Right atrium auricular region (tissue), 2 donors: ENCODE data around the gene MPC1. TPM values are rescaled to one million over a fixed set of nuclear protein-coding genes. Genes with fewer than 3 reads are reported as not detected.

Experiments
- DNase-seq: peaks from one replicate; pipeline ENCODE4 v3.0.0-alpha.2; 2019; ENCODE audit warnings: low spot score
- H3K27ac ChIP-seq, 2 donors: fragments of 200-600 bp; sonication (generic); 1 replicate in 1 of 2; 2 replicates in 1 of 2; pipeline ENCODE4 v1.5.1; 2016 to 2019
- H3K27me3 ChIP-seq, 2 donors: fragments of 200-600 bp; sonication (generic); one replicate each; pipeline versions ENCODE4 v1.5.1 to v1.6.0; 2017 to 2019
- H3K36me3 ChIP-seq: fragments of 200-600 bp; sonication (generic); one replicate; pipeline ENCODE4 v1.5.1; 2016
- H3K4me1 ChIP-seq, 2 donors: fragments of 200-600 bp; sonication (generic); one replicate each; pipeline versions ENCODE4 v1.5.1 to v1.6.0; 2017 to 2019
- H3K4me3 ChIP-seq, 2 donors: fragments of 200-600 bp; sonication (generic); 1 replicate in 1 of 2; 2 replicates in 1 of 2; pipeline ENCODE4 v1.5.1; 2017 to 2019; ENCODE audit warnings: mild to moderate bottlenecking in 1 of 2, moderate library complexity in 1 of 2
- H3K9me3 ChIP-seq, 2 donors: fragments of 200-600 bp; sonication (generic); one replicate each; pipeline ENCODE4 v1.5.1; 2019
- total RNA-seq, 2 donors: library from RNA; depleted of rRNA; stranded (reverse); fragments of >200 nt; gene quantifications; one replicate each; pipeline ENCODE4 v1.1.0, GENCODE V29; 2016
- TF ChIP-seq, protein P1 (sequence below), 2 donors: fragments of 200-600 bp; sonication (generic); IDR thresholded peaks; one replicate each; pipeline ENCODE4 v1.5.1; 2019; ENCODE audit warnings: antibody characterized with exemption in 2 of 2

MPC1 gene
- total RNA-seq, 2 donors from 2014 or later: 250 to 616 TPM

DNA sequence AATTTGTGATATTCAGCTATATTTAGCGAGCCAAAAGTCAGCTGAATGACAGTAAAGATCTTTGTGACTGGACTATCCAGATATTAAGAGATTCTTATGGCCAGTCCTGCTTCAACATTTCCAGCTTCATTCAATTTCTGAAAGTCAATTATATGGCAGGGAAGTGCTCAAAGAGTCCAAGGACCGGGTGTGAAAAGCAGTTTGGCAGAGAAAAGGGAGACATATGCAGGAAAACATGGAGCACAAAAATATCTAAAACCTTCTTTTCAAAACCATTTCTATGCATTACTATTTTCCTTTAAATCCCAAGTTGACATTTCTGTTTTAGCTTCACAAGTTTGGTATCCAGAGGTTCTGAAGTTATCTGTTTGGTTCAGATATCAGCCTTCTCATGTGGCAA lies 5.0 kb downstream of the MPC1 start:
- no peak overlapping the region for H3K27ac ChIP-seq
- peaks cover 0 to 21% of the 10 kb centered on the region in 2 donors for H3K4me1 ChIP-seq
- no peak overlapping the region for H3K4me3 ChIP-seq
- DNase-seq: no peak
- H3K9me3 ChIP-seq: no peaks in the 10 kb centered on the region
- H3K27me3 ChIP-seq: no peaks in the 10 kb centered on the region
- TF ChIP-seq, protein P1, sequence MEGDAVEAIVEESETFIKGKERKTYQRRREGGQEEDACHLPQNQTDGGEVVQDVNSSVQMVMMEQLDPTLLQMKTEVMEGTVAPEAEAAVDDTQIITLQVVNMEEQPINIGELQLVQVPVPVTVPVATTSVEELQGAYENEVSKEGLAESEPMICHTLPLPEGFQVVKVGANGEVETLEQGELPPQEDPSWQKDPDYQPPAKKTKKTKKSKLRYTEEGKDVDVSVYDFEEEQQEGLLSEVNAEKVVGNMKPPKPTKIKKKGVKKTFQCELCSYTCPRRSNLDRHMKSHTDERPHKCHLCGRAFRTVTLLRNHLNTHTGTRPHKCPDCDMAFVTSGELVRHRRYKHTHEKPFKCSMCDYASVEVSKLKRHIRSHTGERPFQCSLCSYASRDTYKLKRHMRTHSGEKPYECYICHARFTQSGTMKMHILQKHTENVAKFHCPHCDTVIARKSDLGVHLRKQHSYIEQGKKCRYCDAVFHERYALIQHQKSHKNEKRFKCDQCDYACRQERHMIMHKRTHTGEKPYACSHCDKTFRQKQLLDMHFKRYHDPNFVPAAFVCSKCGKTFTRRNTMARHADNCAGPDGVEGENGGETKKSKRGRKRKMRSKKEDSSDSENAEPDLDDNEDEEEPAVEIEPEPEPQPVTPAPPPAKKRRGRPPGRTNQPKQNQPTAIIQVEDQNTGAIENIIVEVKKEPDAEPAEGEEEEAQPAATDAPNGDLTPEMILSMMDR (IDR thresholded peaks at IDR 0.05): no peak
- H3K36me3 ChIP-seq: no peaks in the 10 kb centered on the region

DNA sequence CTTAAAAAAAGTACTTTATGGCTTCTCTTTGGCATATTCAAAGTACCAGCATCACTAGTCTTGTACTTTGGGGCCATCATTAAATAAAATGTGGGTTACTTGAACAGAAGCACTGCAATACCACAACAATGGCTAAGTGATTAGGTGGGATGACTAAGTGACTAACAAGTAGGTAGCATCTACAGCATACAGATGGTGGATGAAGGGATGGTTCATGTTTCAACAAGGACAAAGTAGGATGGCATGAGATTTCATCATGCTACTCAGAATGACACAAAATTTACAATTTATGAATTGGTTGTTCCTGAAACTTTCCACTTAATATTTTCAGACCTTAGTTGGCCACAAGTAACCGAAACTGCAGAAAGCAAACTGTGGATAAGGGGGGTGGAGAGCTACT lies 7.7 kb downstream of the MPC1 start:
- TF ChIP-seq, protein P1 (IDR thresholded peaks at IDR 0.05): no peak
- H3K9me3 ChIP-seq: no peaks in the 10 kb centered on the region
- H3K4me3 ChIP-seq: no peak overlapping the region
- DNase-seq: no peak
- no peak overlapping the region for H3K27ac ChIP-seq
- H3K27me3 ChIP-seq: no peaks in the 10 kb centered on the region
- peaks cover 0 to 17% of the 10 kb centered on the region in 2 donors for H3K4me1 ChIP-seq
- H3K36me3 ChIP-seq: no peaks in the 10 kb centered on the region

DNA sequence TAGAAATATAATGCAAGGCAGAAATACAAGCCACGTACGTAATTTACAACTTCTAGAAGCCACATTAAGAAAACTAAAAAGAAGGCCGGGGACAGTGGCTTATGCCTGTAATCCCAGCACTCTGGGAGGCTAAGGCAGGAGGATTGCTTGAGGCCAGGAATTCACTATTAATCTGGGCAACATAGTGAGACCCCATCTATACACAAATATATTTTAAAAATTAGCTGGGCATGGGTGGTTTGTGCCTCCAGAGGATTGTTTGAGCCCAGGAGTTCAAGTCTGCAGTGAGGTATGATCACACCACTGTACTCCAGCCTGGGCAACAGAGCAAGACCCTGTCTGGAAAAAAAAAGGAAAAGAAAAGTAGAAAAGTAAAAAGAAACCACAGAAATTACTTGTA lies 12.3 kb downstream of the MPC1 start:
- no peaks in the 10 kb centered on the region for H3K9me3 ChIP-seq
- TF ChIP-seq, protein P1 (IDR thresholded peaks at IDR 0.05): no peak
- no peak overlapping the region for H3K4me3 ChIP-seq
- H3K27me3 ChIP-seq: no peaks in the 10 kb centered on the region
- no peak overlapping the region for H3K27ac ChIP-seq
- H3K36me3 ChIP-seq: peaks cover 20% of the 10 kb centered on the region
- peaks cover 0 to 19% of the 10 kb centered on the region in 2 donors for H3K4me1 ChIP-seq
- DNase-seq: no peak

DNA sequence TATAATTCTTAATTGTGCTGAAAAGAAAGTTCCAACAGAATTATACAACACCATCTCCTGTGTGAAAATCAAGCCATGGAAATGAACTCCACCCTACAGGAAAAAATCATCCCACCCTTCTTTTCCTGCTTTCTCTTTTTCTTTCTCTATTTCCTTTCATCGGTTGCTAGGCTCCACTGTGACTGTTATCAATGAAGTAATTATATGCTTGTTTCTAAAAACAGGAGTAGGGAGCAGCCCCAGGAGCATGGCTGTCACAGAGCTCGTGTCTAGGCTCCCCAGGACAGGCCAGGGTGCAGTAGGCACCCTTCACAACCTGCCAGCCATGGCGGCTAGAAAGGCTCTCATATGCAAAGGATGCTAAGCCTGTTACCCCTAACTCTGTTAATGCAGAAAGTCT lies 13.0 kb downstream of the MPC1 start:
- DNase-seq: no peak
- Histone ChIP-seq H3K4me1 (peaks cover 0 to 23% of the 10 kb centered on the region in 2 donors), H3K4me3 (no peak overlapping the region), H3K27me3 (no peaks in the 10 kb centered on the region), H3K36me3 (peaks cover 23% of the 10 kb centered on the region), H3K27ac (no peak overlapping the region), H3K9me3 (no peaks in the 10 kb centered on the region)
- TF ChIP-seq, protein P1 (IDR thresholded peaks at IDR 0.05): no peak

DNA sequence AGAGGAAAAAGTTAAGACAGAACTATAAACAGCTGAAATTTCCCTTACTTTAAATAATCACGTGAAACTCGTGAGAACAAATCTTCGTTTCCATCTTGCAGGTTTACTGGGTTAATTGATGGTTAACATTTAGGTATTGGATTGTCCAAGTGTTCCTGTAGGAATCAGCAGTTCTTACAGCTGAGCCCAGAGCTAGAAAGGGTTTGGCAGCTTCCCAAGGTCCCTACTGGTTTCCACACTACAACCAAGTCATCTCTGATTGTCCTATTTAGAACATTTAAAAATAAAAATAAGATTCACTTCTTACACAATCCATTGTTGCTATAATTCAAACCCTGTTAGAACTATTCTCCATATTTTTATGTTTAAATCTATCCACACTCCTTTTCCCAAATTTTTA lies 15.8 kb downstream of the MPC1 start:
- peaks cover 36% of the 10 kb centered on the region for H3K36me3 ChIP-seq
- TF ChIP-seq, protein P1 (IDR thresholded peaks at IDR 0.05): no peak
- H3K27me3 ChIP-seq: no peaks in the 10 kb centered on the region
- no peak overlapping the region for H3K4me3 ChIP-seq
- peaks cover 0 to 43% of the 10 kb centered on the region in 2 donors for H3K4me1 ChIP-seq
- peak overlapping the region in 1 of 2 donors; percentile 28 for H3K27ac ChIP-seq
- H3K9me3 ChIP-seq: no peaks in the 10 kb centered on the region
- DNase-seq: no peak

DNA sequence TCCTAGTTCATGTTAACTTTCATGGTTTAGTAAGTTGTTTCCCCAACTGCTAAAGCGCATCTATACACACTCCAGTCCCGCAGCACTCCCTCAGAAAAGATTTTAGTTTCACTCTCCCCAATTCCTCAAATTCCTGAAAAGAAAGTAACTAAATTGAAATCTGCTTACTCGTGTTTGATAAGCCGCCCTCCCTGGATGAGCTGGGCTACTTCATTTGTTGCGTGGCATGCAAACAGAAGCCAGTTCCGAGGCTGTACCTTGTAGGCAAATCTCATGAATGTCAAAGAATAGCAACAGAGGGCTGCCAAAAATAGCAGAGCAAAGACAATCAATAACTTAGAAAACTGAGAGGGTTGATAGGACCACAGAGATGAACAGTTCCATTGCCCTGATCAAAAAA lies 16.9 kb downstream of the MPC1 start:
- peak overlapping the region; percentile 67 to 78 for H3K27ac ChIP-seq
- peaks cover 0 to 43% of the 10 kb centered on the region in 2 donors for H3K4me1 ChIP-seq
- H3K27me3 ChIP-seq: no peaks in the 10 kb centered on the region
- peaks cover 36% of the 10 kb centered on the region for H3K36me3 ChIP-seq
- H3K4me3 ChIP-seq: no peak overlapping the region
- no peaks in the 10 kb centered on the region for H3K9me3 ChIP-seq
- TF ChIP-seq, protein P1 (IDR thresholded peaks at IDR 0.05): no peak
- DNase-seq: no peak
